Fibroblast of lung (primary cell): ENCODE data around the gene NUDT14. TPM values are rescaled to one million over a fixed set of nuclear protein-coding genes. Genes with fewer than 3 reads are reported as not detected.

Experiments
- DNase-seq, 2 donors: peaks; one replicate each; pipeline versions ENCODE4 v3.0.0 to v3.0.0-alpha.2; 2010; ENCODE audit warnings: low read depth in 2 of 2
- H2AFZ ChIP-seq: 2 replicates; pipeline ENCODE4 v1.5.1; 2012; ENCODE audit warnings: low read length, control low read depth, inconsistent platforms
- H3K27ac ChIP-seq: 2 replicates; pipeline ENCODE4 v1.5.1; 2011; ENCODE audit warnings: low read length, control low read depth; ENCODE audit not compliant: insufficient read depth
- H3K27me3 ChIP-seq: 2 replicates; pipeline ENCODE4 v1.5.1; 2011; ENCODE audit warnings: mild to moderate bottlenecking, low read length; ENCODE audit not compliant: control insufficient read depth, insufficient read depth
- H3K36me3 ChIP-seq: 2 replicates; pipeline ENCODE4 v1.5.1; 2011; ENCODE audit warnings: low read length; ENCODE audit not compliant: control insufficient read depth, insufficient read depth
- H3K4me1 ChIP-seq: 2 replicates; pipeline ENCODE4 v1.5.1; 2011; ENCODE audit warnings: low read length; ENCODE audit not compliant: control insufficient read depth, insufficient read depth; ENCODE audit errors: extremely low read depth
- H3K4me2 ChIP-seq: 2 replicates; pipeline ENCODE4 v1.5.1; 2011; ENCODE audit warnings: low read length, control low read depth; ENCODE audit not compliant: insufficient read depth; ENCODE audit errors: extremely low read depth
- H3K4me3 ChIP-seq, 4 experiments: fragments of 200-600 bp in 1 of 4; sonication (generic) in 1 of 4; replicated peaks in 1 of 4; 2 replicates each; pipeline ENCODE4 v1.5.1; 2011 to 2016; ENCODE audit warnings: low read length in 4 of 4, low read depth in 3 of 4, mild to moderate bottlenecking in 3 of 4, control low read depth in 2 of 4, inconsistent platforms in 1 of 4, mixed read lengths in 1 of 4; ENCODE audit not compliant: insufficient read depth in 1 of 4; ENCODE audit errors: control extremely low read depth in 1 of 4
- H3K79me2 ChIP-seq: 2 replicates; pipeline ENCODE4 v1.5.1; 2012; ENCODE audit warnings: mild to moderate bottlenecking, low read length, inconsistent platforms; ENCODE audit not compliant: control insufficient read depth, insufficient read depth
- H3K9ac ChIP-seq: 2 replicates; pipeline ENCODE4 v1.5.1; 2011; ENCODE audit warnings: mild to moderate bottlenecking, low read length, control low read depth; ENCODE audit not compliant: insufficient read depth
- H3K9me3 ChIP-seq: 2 replicates; pipeline ENCODE4 v1.5.1; 2012; ENCODE audit warnings: low read depth, low read length; ENCODE audit not compliant: control insufficient read depth, insufficient read depth
- H4K20me1 ChIP-seq: 2 replicates; pipeline ENCODE4 v1.5.1; 2011; ENCODE audit warnings: low read length; ENCODE audit not compliant: control insufficient read depth, insufficient read depth; ENCODE audit errors: extremely low read depth
- CTCF ChIP-seq, 2 donors: IDR thresholded peaks in 1 of 2; conservative IDR thresholded peaks in 1 of 2; 1 replicate in 1 of 2; 2 replicates in 1 of 2; pipeline ENCODE4 v1.5.1; 2011 to 2012; ENCODE audit warnings: low read length in 2 of 2, control low read depth in 1 of 2, inconsistent platforms in 1 of 2, low read depth in 1 of 2, mild to moderate bottlenecking in 1 of 2
- EZH2 ChIP-seq: IDR thresholded peaks from 2 replicates; pipeline ENCODE4 v1.5.1; 2012; ENCODE audit warnings: low read length, control low read depth, mild to moderate bottlenecking; ENCODE audit errors: missing control alignments
- polyA plus RNA-seq, 2 donors: library from polyadenylated mRNA; depleted of rRNA in 1 of 2; stranded (reverse) in 1 of 2; unstranded in 1 of 2; fragments of >200 nt; gene quantifications; 2 replicates each; pipeline ENCODE4 v1.2.1, GENCODE V29; 2011 to 2012; ENCODE audit warnings: missing spikeins in 1 of 2
- total RNA-seq: library from RNA; depleted of rRNA; stranded (reverse); fragments of >200 nt; gene quantifications from 2 replicates; pipeline ENCODE4 v1.2.1, GENCODE V29; 2014

NUDT14 gene
- total and polyA plus RNA-seq, 2 donors (not counting 1 experiment from before 2014, with no cell fraction given), result 6.7 to 14.2 TPM

GRCh38 chr14:105218611-105219010 is 37.5 kb upstream of the NUDT14 start:
- H3K79me2 ChIP-seq, result no peaks in the 10 kb centered on the region
- no peaks in the 10 kb centered on the region for H4K20me1 ChIP-seq
- TF ChIP-seq CTCF (conservative IDR thresholded peaks at IDR 0.05 in 1 of 2, IDR thresholded peaks at IDR 0.05 in 1 of 2; ENCODE audit: low read depth in 1 of 2, low read length in 2 of 2) (no peak), EZH2 (no peak)
- H3K9me3 ChIP-seq, result no peaks in the 10 kb centered on the region
- DNase-seq, result no peak
- peaks cover 16% of the 10 kb centered on the region for H3K36me3 ChIP-seq
- no peaks in the 10 kb centered on the region for H3K27me3 ChIP-seq
- no peak overlapping the region for H3K27ac ChIP-seq
- no peaks in the 10 kb centered on the region for H3K4me1 ChIP-seq
- H3K4me3 ChIP-seq, result no peak overlapping the region
- no peak overlapping the region for H3K9ac ChIP-seq
- no peak overlapping the region for H3K4me2 ChIP-seq
- no peak overlapping the region for H2AFZ ChIP-seq

GRCh38 chr14:105217774-105218173 is 36.7 kb upstream of the NUDT14 start:
- Histone ChIP-seq H4K20me1 (no peaks in the 10 kb centered on the region), H2AFZ (no peak overlapping the region), H3K27ac (no peak overlapping the region), H3K4me1 (no peaks in the 10 kb centered on the region), H3K9me3 (no peaks in the 10 kb centered on the region), H3K36me3 (peaks cover 13% of the 10 kb centered on the region), H3K9ac (no peak overlapping the region), H3K27me3 (no peaks in the 10 kb centered on the region), H3K79me2 (no peaks in the 10 kb centered on the region), H3K4me3 (no peak overlapping the region), H3K4me2 (no peak overlapping the region)
- TF ChIP-seq EZH2 (no peak), CTCF (conservative IDR thresholded peaks at IDR 0.05 in 1 of 2, IDR thresholded peaks at IDR 0.05 in 1 of 2; ENCODE audit: low read depth in 1 of 2, low read length in 2 of 2) (no peak)
- no peak for DNase-seq

GRCh38 chr14:105216490-105217247 is 35.6 kb upstream of the NUDT14 start:
- no peak overlapping the region for H2AFZ ChIP-seq
- no peaks in the 10 kb centered on the region for H3K27me3 ChIP-seq
- no peaks in the 10 kb centered on the region for H3K79me2 ChIP-seq
- H3K4me1 ChIP-seq, result no peaks in the 10 kb centered on the region
- H3K4me3 ChIP-seq, result no peak overlapping the region
- no peaks in the 10 kb centered on the region for H4K20me1 ChIP-seq
- peaks cover 13% of the 10 kb centered on the region for H3K36me3 ChIP-seq
- H3K27ac ChIP-seq, result no peak overlapping the region
- no peak for DNase-seq
- no peak overlapping the region for H3K4me2 ChIP-seq
- no peak overlapping the region for H3K9ac ChIP-seq
- no peaks in the 10 kb centered on the region for H3K9me3 ChIP-seq
- no peak for TF ChIP-seq CTCF (conservative IDR thresholded peaks at IDR 0.05 in 1 of 2, IDR thresholded peaks at IDR 0.05 in 1 of 2; ENCODE audit: low read depth in 1 of 2, low read length in 2 of 2)
